Transverse colon (tissue), 3 donors: ENCODE data around the gene ABHD5.

Experiments used
- CTCF ChIP-seq, 5 experiments: fragments of 200-600 bp in 3 of 5; fragments of 450-650 bp in 2 of 5; sonication (generic) in 3 of 5; IDR thresholded peaks; 1 replicate in 2 of 5; 2 replicates in 3 of 5; pipeline ENCODE4 v1.5.1; 2016 to 2017; ENCODE audit warnings: antibody characterized with exemption in 5 of 5, inconsistent platforms in 3 of 5, mild to moderate bottlenecking in 2 of 5, moderate library complexity in 1 of 5
- POLR2A ChIP-seq: fragments of 450-650 bp; IDR thresholded peaks from one replicate; pipeline ENCODE4 v1.6.1; 2016; ENCODE audit warnings: antibody characterized with exemption, mild to moderate bottlenecking, moderate library complexity

DNA sequence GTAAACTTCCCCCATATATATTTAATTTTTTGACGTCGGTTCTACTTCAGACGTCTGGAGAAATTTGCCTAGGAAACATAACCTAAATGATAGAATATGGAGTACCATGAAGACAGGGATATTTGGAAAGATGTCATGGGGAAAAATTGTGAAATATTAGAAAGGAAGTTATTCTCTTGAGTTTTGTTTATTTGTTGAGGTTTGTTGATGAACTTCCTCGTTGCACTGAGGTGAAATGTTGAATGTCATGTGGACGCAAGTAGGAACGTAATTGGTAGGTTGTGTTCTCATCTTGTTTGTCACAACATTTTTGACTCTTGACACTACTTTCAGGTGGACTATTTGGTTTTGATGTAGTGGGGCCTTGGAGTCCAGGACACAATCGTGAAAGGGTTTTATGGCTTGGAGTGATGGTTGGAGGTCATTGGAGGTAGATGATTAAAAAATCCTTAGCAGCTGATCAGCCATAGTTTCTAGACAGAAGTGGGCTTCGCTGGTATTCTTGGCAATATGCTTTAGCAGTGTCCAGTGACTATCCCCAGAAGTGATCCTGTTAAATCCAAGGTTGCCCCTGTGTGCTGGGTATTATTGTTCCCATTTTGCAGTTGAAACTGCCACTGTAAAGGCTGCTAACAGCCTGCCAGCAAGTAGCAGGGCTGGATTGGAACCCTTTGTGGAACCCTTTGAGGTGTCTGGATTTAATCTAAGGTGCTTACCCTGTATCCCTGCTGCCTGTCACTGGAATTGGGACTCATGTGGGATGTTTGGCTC, 1.5 kb downstream of the ABHD5 start:
- TF ChIP-seq CTCF (IDR thresholded peaks at IDR 0.05), result no peak
- no peak for TF ChIP-seq POLR2A
